Measurements from ENCODE around the gene C22orf23. TPM values are rescaled to one million over a fixed set of nuclear protein-coding genes. Genes with fewer than 3 reads are reported as not detected.

The C22orf23 gene
- total and polyA plus RNA-seq, 9 of the 15 experiments (the other 6 are each of a cell fraction or from before 2014, with no cell fraction given), result 0.25 to 1.0 (median 0.53) TPM

DNA sequence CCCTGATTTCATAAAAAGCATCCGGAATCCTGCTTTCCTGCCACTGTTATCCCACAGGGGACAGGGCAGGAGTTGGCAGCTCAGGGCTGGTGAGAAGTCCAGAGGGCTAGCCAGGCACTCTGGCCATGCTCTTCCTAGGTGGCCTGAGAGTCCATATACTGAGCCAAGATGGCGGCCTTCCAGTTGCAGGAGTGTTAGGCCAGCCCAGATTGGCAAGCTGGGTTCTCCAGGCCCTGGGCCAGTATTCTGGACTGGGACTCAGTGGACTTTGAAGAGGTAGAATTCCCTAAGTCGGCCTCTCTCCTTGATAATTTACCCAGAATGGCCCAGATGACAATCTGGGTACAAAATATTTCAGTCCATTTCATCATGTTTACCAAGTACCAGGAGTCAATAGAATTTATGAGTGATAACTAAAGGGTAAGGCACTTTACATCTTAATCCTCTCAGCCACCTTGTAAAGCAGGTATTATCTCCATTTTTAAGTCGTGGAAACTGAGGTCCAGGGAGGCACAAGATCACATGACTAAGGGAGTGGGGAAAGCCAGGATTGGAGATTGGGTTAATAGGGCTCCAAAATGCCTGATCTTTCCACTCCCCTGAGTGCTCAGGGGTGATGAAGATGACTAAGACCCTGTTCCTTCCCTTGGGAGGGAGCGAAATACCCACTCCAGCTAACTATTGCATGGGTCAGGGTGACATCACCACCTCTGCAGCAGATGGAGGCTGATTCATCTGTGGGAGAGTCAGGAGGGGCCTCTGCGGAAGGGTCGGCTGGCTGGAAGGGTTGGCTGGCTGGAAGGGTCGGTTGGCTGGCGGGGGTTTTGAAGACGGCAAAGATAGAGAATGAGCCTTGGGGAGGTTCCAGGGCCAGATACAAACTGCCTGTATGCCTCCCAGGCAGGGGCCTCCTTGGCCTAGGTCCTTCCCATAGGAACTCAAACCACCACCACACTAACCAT, 48.5 kb downstream of the C22orf23 start (continued):
- no peak for TF ChIP-seq MCM2 (IDR thresholded peaks at IDR 0.05; ENCODE audit: low read depth)
- TF ChIP-seq, protein P1, sequence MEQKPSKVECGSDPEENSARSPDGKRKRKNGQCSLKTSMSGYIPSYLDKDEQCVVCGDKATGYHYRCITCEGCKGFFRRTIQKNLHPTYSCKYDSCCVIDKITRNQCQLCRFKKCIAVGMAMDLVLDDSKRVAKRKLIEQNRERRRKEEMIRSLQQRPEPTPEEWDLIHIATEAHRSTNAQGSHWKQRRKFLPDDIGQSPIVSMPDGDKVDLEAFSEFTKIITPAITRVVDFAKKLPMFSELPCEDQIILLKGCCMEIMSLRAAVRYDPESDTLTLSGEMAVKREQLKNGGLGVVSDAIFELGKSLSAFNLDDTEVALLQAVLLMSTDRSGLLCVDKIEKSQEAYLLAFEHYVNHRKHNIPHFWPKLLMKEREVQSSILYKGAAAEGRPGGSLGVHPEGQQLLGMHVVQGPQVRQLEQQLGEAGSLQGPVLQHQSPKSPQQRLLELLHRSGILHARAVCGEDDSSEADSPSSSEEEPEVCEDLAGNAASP (IDR thresholded peaks at IDR 0.05), result no peak
- TF ChIP-seq GATAD2B (IDR thresholded peaks at IDR 0.05; ENCODE audit: borderline replicate concordance), result no peak
- no peak for TF ChIP-seq RHOXF2B (CRISPR knock-in tag; conservative IDR thresholded peaks at IDR 0.05)
- peak; percentile 17; the same call in 1 of the 2 replicates for TF ChIP-seq HDAC2 (IDR thresholded peaks at IDR 0.05)
- TF ChIP-seq NFE2L1 (tag; IDR thresholded peaks at IDR 0.05; ENCODE audit: borderline replicate concordance, low read depth), result no peak
- no peak for TF ChIP-seq ZNF324 (CRISPR knock-in tag; IDR thresholded peaks at IDR 0.05)
- peak; percentile 95 for TF ChIP-seq JUN (IDR thresholded peaks at IDR 0.05; ENCODE audit: borderline replicate concordance, low read depth, low read length)
- peak; percentile 97 for TF ChIP-seq JUN (CRISPR knock-in tag; IDR thresholded peaks at IDR 0.05; ENCODE audit: borderline replicate concordance)
- 0 out of 2 replicates have a peak, but pooled peaks have one; percentile 35 for TF ChIP-seq MTA3 (IDR thresholded peaks at IDR 0.05; ENCODE audit: borderline replicate concordance)
- no peak for TF ChIP-seq ZNF764 (CRISPR knock-in tag; IDR thresholded peaks at IDR 0.05; ENCODE audit: low read depth)
- no peak for TF ChIP-seq ZNF79 (CRISPR knock-in tag; IDR thresholded peaks at IDR 0.05; ENCODE audit: low read depth)
- TF ChIP-seq, protein P2, sequence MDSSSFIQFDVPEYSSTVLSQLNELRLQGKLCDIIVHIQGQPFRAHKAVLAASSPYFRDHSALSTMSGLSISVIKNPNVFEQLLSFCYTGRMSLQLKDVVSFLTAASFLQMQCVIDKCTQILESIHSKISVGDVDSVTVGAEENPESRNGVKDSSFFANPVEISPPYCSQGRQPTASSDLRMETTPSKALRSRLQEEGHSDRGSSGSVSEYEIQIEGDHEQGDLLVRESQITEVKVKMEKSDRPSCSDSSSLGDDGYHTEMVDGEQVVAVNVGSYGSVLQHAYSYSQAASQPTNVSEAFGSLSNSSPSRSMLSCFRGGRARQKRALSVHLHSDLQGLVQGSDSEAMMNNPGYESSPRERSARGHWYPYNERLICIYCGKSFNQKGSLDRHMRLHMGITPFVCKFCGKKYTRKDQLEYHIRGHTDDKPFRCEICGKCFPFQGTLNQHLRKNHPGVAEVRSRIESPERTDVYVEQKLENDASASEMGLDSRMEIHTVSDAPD (CRISPR knock-in tag; IDR thresholded peaks at IDR 0.05), result no peak
- TF ChIP-seq ZNF77 (CRISPR knock-in tag; IDR thresholded peaks at IDR 0.05), result no peak
- TF ChIP-seq ZNF140 (CRISPR knock-in tag; IDR thresholded peaks at IDR 0.05), result no peak
- TF ChIP-seq, protein P3, sequence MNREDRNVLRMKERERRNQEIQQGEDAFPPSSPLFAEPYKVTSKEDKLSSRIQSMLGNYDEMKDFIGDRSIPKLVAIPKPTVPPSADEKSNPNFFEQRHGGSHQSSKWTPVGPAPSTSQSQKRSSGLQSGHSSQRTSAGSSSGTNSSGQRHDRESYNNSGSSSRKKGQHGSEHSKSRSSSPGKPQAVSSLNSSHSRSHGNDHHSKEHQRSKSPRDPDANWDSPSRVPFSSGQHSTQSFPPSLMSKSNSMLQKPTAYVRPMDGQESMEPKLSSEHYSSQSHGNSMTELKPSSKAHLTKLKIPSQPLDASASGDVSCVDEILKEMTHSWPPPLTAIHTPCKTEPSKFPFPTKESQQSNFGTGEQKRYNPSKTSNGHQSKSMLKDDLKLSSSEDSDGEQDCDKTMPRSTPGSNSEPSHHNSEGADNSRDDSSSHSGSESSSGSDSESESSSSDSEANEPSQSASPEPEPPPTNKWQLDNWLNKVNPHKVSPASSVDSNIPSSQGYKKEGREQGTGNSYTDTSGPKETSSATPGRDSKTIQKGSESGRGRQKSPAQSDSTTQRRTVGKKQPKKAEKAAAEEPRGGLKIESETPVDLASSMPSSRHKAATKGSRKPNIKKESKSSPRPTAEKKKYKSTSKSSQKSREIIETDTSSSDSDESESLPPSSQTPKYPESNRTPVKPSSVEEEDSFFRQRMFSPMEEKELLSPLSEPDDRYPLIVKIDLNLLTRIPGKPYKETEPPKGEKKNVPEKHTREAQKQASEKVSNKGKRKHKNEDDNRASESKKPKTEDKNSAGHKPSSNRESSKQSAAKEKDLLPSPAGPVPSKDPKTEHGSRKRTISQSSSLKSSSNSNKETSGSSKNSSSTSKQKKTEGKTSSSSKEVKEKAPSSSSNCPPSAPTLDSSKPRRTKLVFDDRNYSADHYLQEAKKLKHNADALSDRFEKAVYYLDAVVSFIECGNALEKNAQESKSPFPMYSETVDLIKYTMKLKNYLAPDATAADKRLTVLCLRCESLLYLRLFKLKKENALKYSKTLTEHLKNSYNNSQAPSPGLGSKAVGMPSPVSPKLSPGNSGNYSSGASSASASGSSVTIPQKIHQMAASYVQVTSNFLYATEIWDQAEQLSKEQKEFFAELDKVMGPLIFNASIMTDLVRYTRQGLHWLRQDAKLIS (CRISPR knock-in tag; IDR thresholded peaks at IDR 0.05), result no peak
- TF ChIP-seq HNRNPH1 (optimal IDR thresholded peaks at IDR 0.05; ENCODE audit: low read depth, low read length), result no peak
- no peak for TF ChIP-seq ZNF124 (CRISPR knock-in tag; IDR thresholded peaks at IDR 0.05)
- no peak for TF ChIP-seq HEY1 (CRISPR knock-in tag; IDR thresholded peaks at IDR 0.05; ENCODE audit: borderline replicate concordance)
- TF ChIP-seq, protein P4, sequence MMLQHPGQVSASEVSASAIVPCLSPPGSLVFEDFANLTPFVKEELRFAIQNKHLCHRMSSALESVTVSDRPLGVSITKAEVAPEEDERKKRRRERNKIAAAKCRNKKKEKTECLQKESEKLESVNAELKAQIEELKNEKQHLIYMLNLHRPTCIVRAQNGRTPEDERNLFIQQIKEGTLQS (IDR thresholded peaks at IDR 0.05), result peak; percentile 99
- TF ChIP-seq, protein P4 (CRISPR knock-in tag; conservative IDR thresholded peaks at IDR 0.05), result peak; percentile 83

Measured in K562 (cell line).